Astrocyte (in vitro differentiated cells and primary cell): Measurements from ENCODE around the gene FGF22.

Experiments used
- EZH2 ChIP-seq: IDR thresholded peaks from 2 replicates; pipeline ENCODE4 v1.6.1; 2012; ENCODE audit warnings: mild to moderate bottlenecking, low read length, inconsistent platforms; ENCODE audit not compliant: insufficient read depth
- TF ChIP-seq, protein P1 (sequence below): IDR thresholded peaks from 2 replicates; pipeline ENCODE4 v1.5.1; 2011; ENCODE audit warnings: low read depth, mild to moderate bottlenecking, inconsistent platforms, low read length, moderate library complexity; ENCODE audit not compliant: insufficient read depth

DNA sequence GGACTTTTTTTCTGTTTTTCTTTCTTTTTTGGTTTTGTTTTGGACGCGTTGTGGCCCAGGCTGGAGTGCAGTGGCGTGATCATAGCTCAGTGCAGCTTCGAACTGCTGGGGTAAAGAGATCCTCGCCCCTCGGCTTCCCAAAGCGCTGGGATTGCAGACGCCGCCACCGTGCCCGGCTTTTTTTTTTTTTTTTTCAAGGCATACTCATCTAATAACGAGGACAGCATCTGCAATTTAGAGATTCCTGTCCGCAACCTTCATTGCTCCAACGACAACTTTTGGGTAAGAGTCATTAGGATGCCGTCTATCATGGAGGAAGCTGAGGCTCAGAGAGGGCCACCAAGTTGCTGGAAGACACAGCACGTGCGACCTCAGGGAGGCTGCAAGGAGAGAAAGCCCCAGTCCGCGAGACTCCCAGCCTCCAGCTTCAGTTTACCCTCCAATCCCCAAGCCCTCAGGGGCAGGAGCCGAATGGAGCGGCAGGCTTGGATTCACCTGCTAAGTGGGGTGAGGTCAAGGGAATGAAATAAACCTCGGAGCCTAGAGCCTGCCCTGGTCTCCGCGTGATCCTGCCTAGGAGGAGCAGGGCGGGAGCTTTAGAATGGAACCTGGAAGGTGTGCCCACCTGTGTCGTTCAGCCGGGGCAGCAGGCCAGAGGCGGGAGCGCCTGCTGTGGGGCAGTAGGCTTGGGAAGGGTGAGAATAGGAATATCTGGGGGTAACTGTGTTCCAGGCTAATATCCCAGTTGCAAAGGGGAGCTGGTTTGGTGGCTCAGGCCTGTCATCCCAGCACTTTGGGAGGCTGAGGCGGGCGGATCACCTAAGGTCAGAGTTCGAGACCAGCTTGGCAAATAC is 5.7 kb upstream of the FGF22 start:
- TF ChIP-seq, protein P1, sequence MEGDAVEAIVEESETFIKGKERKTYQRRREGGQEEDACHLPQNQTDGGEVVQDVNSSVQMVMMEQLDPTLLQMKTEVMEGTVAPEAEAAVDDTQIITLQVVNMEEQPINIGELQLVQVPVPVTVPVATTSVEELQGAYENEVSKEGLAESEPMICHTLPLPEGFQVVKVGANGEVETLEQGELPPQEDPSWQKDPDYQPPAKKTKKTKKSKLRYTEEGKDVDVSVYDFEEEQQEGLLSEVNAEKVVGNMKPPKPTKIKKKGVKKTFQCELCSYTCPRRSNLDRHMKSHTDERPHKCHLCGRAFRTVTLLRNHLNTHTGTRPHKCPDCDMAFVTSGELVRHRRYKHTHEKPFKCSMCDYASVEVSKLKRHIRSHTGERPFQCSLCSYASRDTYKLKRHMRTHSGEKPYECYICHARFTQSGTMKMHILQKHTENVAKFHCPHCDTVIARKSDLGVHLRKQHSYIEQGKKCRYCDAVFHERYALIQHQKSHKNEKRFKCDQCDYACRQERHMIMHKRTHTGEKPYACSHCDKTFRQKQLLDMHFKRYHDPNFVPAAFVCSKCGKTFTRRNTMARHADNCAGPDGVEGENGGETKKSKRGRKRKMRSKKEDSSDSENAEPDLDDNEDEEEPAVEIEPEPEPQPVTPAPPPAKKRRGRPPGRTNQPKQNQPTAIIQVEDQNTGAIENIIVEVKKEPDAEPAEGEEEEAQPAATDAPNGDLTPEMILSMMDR: no peak
- no peak for TF ChIP-seq EZH2
